MCF 10A (cell line): ENCODE measurements around the gene PARD6G. TPM values are rescaled to one million over a fixed set of nuclear protein-coding genes. Genes with fewer than 3 reads are reported as not detected.

Experiments
- BruUV-seq: library from RNA; stranded (reverse); fragments of 400-500 nt; replicated peaks from 2 replicates; lab custom pipeline; 2021; lab: Mats Ljungman, UMichigan
- CTCF ChIA-PET: fragments of 300-600 bp; sonication (Branson Sonifier 250); formaldehyde crosslinking; extraction: SDS; loops from one replicate; lab custom pipeline; 2021; ENCODE audit warnings: antibody characterized with exemption, inconsistent platforms; lab: Yijun Ruan, JAX
- POLR2A ChIA-PET: fragments of 300-600, 350-650 bp; sonication (Branson Sonifier 250); formaldehyde crosslinking; extraction: SDS; loops from one replicate; lab custom pipeline; 2020; ENCODE audit warnings: antibody characterized with exemption, inconsistent platforms; lab: Yijun Ruan, JAX
- DNase-seq: peaks from one replicate; pipeline ENCODE4 v3.0.0-alpha.2; 2018; ENCODE audit not compliant: unreplicated experiment
- H3K27ac Mint-ChIP-seq: one replicate; pipeline ENCODE4 v1.8.0; 2022; ENCODE audit warnings: mild to moderate bottlenecking, low read depth, mixed read lengths; ENCODE audit not compliant: unreplicated experiment
- H3K27me3 Mint-ChIP-seq: one replicate; pipeline ENCODE4 v1.8.0; 2022; ENCODE audit warnings: mixed read lengths; ENCODE audit not compliant: insufficient read depth, unreplicated experiment
- H3K36me3 Mint-ChIP-seq: one replicate; pipeline ENCODE4 v1.8.0; 2022; ENCODE audit warnings: mild to moderate bottlenecking, moderate library complexity, mixed read lengths; ENCODE audit not compliant: insufficient read depth, unreplicated experiment
- H3K4me1 Mint-ChIP-seq: one replicate; pipeline ENCODE4 v1.8.0; 2022; ENCODE audit warnings: mixed read lengths; ENCODE audit not compliant: insufficient read depth, unreplicated experiment
- H3K4me3 Mint-ChIP-seq: one replicate; pipeline ENCODE4 v1.8.0; 2022; ENCODE audit warnings: mild to moderate bottlenecking, moderate library complexity, mixed read lengths; ENCODE audit not compliant: unreplicated experiment
- H3K9me3 Mint-ChIP-seq: one replicate; pipeline ENCODE4 v1.8.0; 2022; ENCODE audit warnings: mixed read lengths; ENCODE audit not compliant: unreplicated experiment
- intact Hi-C: fragments of 100-400 bp; cut with micrococcal nuclease; formaldehyde crosslinking; loops from 2 replicates; pipeline ENCODE4 v1.14.1; 2022
- total RNA-seq: library from RNA; stranded (reverse); gene quantifications from 2 replicates; pipeline ENCODE4 v1.2.3, GENCODE V29; 2022
- TF ChIP-seq, protein P1 (sequence below): fragments of 200-600 bp; IDR thresholded peaks from one replicate; pipeline ENCODE4 v1.8.0; 2022; ENCODE audit warnings: antibody characterized with exemption, mild to moderate bottlenecking; ENCODE audit not compliant: unreplicated experiment

PARD6G gene
- total RNA-seq, 1 experiment from 2014 or later: 8.1 TPM

DNA sequence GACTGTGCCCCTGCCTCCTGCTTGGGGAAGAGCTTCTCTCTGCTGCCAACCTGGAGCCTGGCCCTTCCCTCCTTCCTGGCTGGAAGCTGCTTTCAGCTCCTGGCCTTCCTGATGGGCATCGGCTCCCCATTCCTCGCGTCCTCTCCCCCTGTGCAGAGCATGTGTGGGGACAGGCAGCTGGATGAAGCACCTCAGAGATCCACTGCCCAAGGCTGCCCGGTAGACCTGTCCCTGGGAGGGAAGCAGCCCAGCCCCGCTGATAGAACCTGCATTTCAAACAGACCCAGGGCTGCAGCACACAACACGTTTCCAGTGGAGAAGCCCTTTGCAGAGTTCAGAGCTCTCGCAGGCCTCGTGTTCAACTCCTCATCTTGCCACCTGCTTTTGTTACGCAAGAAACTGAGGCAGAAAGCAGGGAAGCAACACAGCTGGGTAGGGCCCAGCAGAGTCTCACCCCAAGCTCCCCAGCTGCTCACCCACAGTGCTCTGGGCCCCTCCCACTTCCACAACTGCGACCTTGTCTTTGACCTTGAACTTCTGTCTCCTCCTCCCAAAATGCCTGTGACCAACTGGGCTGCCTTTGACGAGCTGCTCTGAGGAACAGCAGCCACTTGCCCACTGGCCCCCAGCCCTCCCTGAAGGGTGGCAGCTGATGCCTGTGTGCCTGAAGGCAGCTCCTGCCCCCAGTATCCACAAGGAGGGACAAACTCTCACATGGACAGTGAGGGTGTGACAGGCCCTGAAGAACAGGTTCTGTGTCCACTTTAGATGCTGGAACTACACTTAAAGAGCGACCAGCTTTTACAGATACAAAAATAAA lies 65.5 kb downstream of the PARD6G start:
- H3K27me3 Mint-ChIP-seq: no peaks in the 10 kb centered on the region
- TF ChIP-seq, protein P1, sequence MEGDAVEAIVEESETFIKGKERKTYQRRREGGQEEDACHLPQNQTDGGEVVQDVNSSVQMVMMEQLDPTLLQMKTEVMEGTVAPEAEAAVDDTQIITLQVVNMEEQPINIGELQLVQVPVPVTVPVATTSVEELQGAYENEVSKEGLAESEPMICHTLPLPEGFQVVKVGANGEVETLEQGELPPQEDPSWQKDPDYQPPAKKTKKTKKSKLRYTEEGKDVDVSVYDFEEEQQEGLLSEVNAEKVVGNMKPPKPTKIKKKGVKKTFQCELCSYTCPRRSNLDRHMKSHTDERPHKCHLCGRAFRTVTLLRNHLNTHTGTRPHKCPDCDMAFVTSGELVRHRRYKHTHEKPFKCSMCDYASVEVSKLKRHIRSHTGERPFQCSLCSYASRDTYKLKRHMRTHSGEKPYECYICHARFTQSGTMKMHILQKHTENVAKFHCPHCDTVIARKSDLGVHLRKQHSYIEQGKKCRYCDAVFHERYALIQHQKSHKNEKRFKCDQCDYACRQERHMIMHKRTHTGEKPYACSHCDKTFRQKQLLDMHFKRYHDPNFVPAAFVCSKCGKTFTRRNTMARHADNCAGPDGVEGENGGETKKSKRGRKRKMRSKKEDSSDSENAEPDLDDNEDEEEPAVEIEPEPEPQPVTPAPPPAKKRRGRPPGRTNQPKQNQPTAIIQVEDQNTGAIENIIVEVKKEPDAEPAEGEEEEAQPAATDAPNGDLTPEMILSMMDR: no peak
- no peak for DNase-seq
- no peak overlapping the region for H3K27ac Mint-ChIP-seq
- peaks cover 5% of the 10 kb centered on the region for H3K36me3 Mint-ChIP-seq
- no TSS peak for BruUV-seq
- H3K9me3 Mint-ChIP-seq: no peaks in the 10 kb centered on the region
- intact Hi-C loops: no loop called here
- CTCF ChIA-PET: interaction anchor here (0.6 to 5.5 kb wide), 6 partner anchors 8 to 68 kb away, joined by 3 to 36 read pairs (median 6); no protein-coding TSS in a partner anchor
- H3K4me3 Mint-ChIP-seq: no peak overlapping the region
- POLR2A ChIA-PET: interaction anchor here (0.5 to 1.0 kb wide), 4 partner anchors 11 to 68 kb away, joined by 3 read pairs; no protein-coding TSS in a partner anchor
- H3K4me1 Mint-ChIP-seq: peaks cover 16% of the 10 kb centered on the region

DNA sequence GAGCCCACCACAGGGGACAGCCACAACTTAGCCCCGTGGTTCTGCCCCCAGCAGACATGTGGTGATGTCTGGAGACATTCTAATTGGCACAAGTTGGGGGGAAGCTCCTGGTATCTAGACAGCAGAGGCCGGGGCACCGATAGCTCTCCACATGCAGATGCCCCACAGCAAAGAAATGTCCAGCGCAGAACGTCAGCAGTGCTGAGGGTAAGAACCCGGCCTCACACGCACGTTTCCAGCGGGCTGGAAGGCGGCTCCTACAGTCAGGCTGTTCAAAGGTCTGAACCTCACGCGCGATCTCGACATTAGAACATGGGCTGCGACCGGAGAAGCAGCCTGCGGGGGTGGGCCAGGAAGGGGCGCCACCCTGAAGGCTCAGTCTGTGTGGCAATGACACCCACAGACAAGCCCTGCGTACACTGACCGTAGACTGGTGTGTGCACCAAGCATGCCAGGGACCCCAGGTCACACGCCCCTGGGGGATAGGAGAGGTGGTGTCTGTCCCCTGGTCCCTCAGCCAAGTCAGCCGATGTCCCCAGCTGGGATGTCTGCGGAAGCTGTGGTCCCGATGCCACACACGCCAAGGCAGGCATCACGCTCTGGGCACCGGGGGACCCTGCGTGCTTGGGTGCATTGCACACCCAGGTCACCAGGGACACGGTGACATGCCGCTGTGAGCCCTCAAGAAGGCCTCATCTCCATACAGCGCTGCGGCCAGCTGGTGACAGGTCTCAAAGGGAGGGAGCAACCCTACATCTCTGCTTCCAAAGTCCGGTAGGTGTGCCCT lies 66.3 kb downstream of the PARD6G start:
- CTCF ChIA-PET: interaction anchor here (0.6 to 5.5 kb wide), 9 partner anchors 9 to 76 kb away, joined by 3 to 36 read pairs (median 6); no protein-coding TSS in a partner anchor
- TF ChIP-seq, protein P1: no peak
- H3K36me3 Mint-ChIP-seq: peaks cover 6% of the 10 kb centered on the region
- no peak overlapping the region for H3K4me3 Mint-ChIP-seq
- DNase-seq: no peak
- intact Hi-C loops: no loop called here
- no peaks in the 10 kb centered on the region for H3K27me3 Mint-ChIP-seq
- H3K4me1 Mint-ChIP-seq: peaks cover 16% of the 10 kb centered on the region
- BruUV-seq: no TSS peak
- H3K9me3 Mint-ChIP-seq: no peaks in the 10 kb centered on the region
- H3K27ac Mint-ChIP-seq: no peak overlapping the region
- POLR2A ChIA-PET: interaction anchor here (0.6 to 2.3 kb wide), 3 partner anchors 66 to 500 kb away, joined by 3 to 11 read pairs (median 6); partner anchors contain the start of gene PARD6G

DNA sequence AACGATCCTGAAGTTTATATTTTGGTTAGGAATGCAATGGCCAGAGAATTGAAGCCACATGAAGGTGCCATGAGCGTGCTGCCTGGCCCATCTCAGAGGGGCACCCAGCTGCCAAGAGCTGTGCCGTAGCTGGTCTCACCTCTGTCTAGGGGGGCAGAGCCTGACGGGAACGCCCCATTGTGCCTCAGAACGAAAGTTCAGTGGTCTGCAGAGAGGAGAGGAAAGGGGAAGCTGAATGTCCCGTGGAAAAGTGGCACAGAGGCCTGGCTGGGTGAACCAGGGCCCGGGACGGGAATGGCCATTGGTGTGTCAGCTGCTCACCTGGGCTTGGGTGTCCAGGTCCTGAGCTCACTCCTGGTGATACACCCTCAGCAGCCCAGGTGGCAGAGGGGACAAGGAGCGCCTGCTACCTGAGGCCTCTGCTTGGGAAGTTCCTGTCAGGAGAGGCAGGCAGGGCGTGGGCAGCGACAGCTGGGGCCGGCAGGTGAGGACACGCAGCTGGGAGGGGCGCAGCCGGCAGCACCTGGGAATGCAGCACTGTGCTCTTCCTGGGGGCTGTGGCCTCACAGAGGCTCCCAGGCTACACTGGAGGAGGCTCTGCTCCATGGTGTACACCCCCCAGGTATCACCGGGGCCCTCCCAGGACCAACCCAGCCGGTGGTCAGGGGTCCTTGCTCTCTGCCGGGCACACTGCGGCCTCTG lies 67.3 kb downstream of the PARD6G start:
- intact Hi-C loops: no loop called here
- ChIA-PET POLR2A (interaction anchor here (0.6 to 2.3 kb wide), 4 partner anchors 26 to 500 kb away, joined by 3 to 11 read pairs (median 5); partner anchors contain the start of gene PARD6G), CTCF (interaction anchor here (0.8 to 5.5 kb wide), 8 partner anchors 10 to 77 kb away, joined by 3 to 36 read pairs (median 5); no protein-coding TSS in a partner anchor)
- Mint-ChIP-seq H3K27ac (no peak overlapping the region), H3K4me3 (peak overlapping the region; percentile 6), H3K36me3 (peaks cover 12% of the 10 kb centered on the region), H3K4me1 (peaks cover 22% of the 10 kb centered on the region), H3K27me3 (no peaks in the 10 kb centered on the region), H3K9me3 (no peaks in the 10 kb centered on the region)
- TF ChIP-seq, protein P1: no peak
- no TSS peak for BruUV-seq
- DNase-seq: peak; percentile 44
